H9 (cell line): ENCODE measurements around the gene KAZN. TPM values are rescaled to one million over a fixed set of nuclear protein-coding genes. Genes with fewer than 3 reads are reported as not detected.

ENCODE experiments used
- DNase-seq: peaks from one replicate; pipeline ENCODE4 v3.0.0-alpha.2; 2017
- H2AFZ ChIP-seq: one replicate; pipeline ENCODE4 v1.6.1; 2013; ENCODE audit warnings: mild to moderate bottlenecking, low read length, control low read depth, moderate library complexity
- H2AK5ac ChIP-seq: 2 replicates; pipeline ENCODE4 v1.6.1; 2013; ENCODE audit warnings: low read length, control low read depth, mixed read lengths; ENCODE audit not compliant: insufficient read length
- H2BK120ac ChIP-seq: one replicate; pipeline ENCODE4 v1.6.1; 2013; ENCODE audit warnings: low read depth, mild to moderate bottlenecking, low read length, control low read depth, inconsistent platforms; ENCODE audit not compliant: poor library complexity, severe bottlenecking
- H2BK12ac ChIP-seq: 2 replicates; pipeline ENCODE4 v1.6.1; 2013; ENCODE audit warnings: low read length, control low read depth, mixed read lengths, low read depth; ENCODE audit not compliant: insufficient read length
- H2BK15ac ChIP-seq: 2 replicates; pipeline ENCODE4 v1.6.1; 2013; ENCODE audit warnings: low read depth, low read length, control low read depth
- H2BK20ac ChIP-seq: one replicate; pipeline ENCODE4 v1.6.1; 2013; ENCODE audit warnings: low read depth, mild to moderate bottlenecking, low read length, control low read depth, inconsistent platforms; ENCODE audit not compliant: poor library complexity, severe bottlenecking
- H2BK5ac ChIP-seq: 2 replicates; pipeline ENCODE4 v1.6.1; 2013; ENCODE audit warnings: low read length, control low read depth, mixed read lengths; ENCODE audit not compliant: insufficient read length
- H3K14ac ChIP-seq: 2 replicates; pipeline ENCODE4 v1.6.1; 2013; ENCODE audit warnings: low read length, control low read depth; ENCODE audit not compliant: insufficient read depth
- H3K18ac ChIP-seq: 2 replicates; pipeline ENCODE4 v1.6.1; 2013; ENCODE audit warnings: low read depth, mild to moderate bottlenecking, mixed read lengths, low read length, control low read depth; ENCODE audit not compliant: insufficient read length
- H3K23ac ChIP-seq: 2 replicates; pipeline ENCODE4 v1.6.1; 2013; ENCODE audit warnings: low read length, control low read depth, mixed read lengths, low read depth; ENCODE audit not compliant: insufficient read length
- H3K23me2 ChIP-seq: 2 replicates; pipeline ENCODE4 v1.6.1; 2013; ENCODE audit warnings: low read depth, mild to moderate bottlenecking, mixed read lengths, low read length, control low read depth; ENCODE audit not compliant: insufficient read length, poor library complexity, severe bottlenecking
- H3K27ac ChIP-seq: 2 replicates; pipeline ENCODE4 v1.5.1; 2013; ENCODE audit warnings: low read length, control low read depth, mixed read lengths, low read depth; ENCODE audit not compliant: insufficient read length
- H3K27me3 ChIP-seq: 2 replicates; pipeline ENCODE4 v1.6.1; 2013; ENCODE audit warnings: low read length, control low read depth, inconsistent platforms; ENCODE audit not compliant: insufficient read depth
- H3K4ac ChIP-seq: 2 replicates; pipeline ENCODE4 v1.6.1; 2013; ENCODE audit warnings: low read depth, mild to moderate bottlenecking, control low read depth, inconsistent platforms, low read length, moderate library complexity
- H3K4me1 ChIP-seq: 2 replicates; pipeline ENCODE4 v1.6.1; 2013; ENCODE audit warnings: low read length, control low read depth, inconsistent platforms; ENCODE audit not compliant: insufficient read depth
- H3K4me2 ChIP-seq: 2 replicates; pipeline ENCODE4 v1.6.1; 2013; ENCODE audit warnings: low read length, control low read depth, mixed read lengths; ENCODE audit not compliant: insufficient read length, insufficient read depth
- H3K56ac ChIP-seq: 2 replicates; pipeline ENCODE4 v1.6.1; 2013; ENCODE audit warnings: low read depth, mild to moderate bottlenecking, mixed read lengths, low read length, control low read depth; ENCODE audit not compliant: insufficient read length
- H3K79me1 ChIP-seq: 2 replicates; pipeline ENCODE4 v1.6.1; 2013; ENCODE audit warnings: low read depth, mild to moderate bottlenecking, moderate library complexity, low read length, control low read depth, inconsistent platforms; ENCODE audit not compliant: insufficient read depth, poor library complexity, severe bottlenecking
- H3K79me2 ChIP-seq: 2 replicates; pipeline ENCODE4 v1.6.1; 2013; ENCODE audit warnings: low read length, control low read depth, inconsistent platforms; ENCODE audit not compliant: insufficient read depth
- H3K9ac ChIP-seq: 2 replicates; pipeline ENCODE4 v1.6.1; 2013; ENCODE audit warnings: low read length, control low read depth, mixed read lengths; ENCODE audit not compliant: insufficient read length; ENCODE audit errors: extremely low read depth
- H3K9me3 ChIP-seq: one replicate; pipeline ENCODE4 v1.6.1; 2013; ENCODE audit warnings: low read depth, low read length, inconsistent platforms; ENCODE audit not compliant: control insufficient read depth
- H3T11ph ChIP-seq: one replicate; pipeline ENCODE4 v1.6.1; 2013; ENCODE audit warnings: mild to moderate bottlenecking, low read length, control low read depth, inconsistent platforms
- H4K20me1 ChIP-seq: one replicate; pipeline ENCODE4 v1.6.1; 2013; ENCODE audit not compliant: control insufficient read depth, insufficient read length, insufficient read depth
- H4K5ac ChIP-seq: 2 replicates; pipeline ENCODE4 v1.6.1; 2013; ENCODE audit warnings: low read depth, mild to moderate bottlenecking, mixed read lengths, low read length, control low read depth; ENCODE audit not compliant: insufficient read length
- H4K8ac ChIP-seq: replicated peaks from 2 replicates; pipeline ENCODE4 v1.6.1; 2013; ENCODE audit warnings: low read length, control low read depth, mixed read lengths, low read depth; ENCODE audit not compliant: insufficient read length
- H4K91ac ChIP-seq: 2 replicates; pipeline ENCODE4 v1.6.1; 2013; ENCODE audit warnings: low read depth, mild to moderate bottlenecking, moderate library complexity, mixed read lengths, low read length, control low read depth; ENCODE audit not compliant: insufficient read length
- H3K27ac Mint-ChIP-seq, 3 experiments: 2 replicates in 2 of 3; 3 replicates in 1 of 3; pipeline ENCODE4 v1.8.0; 2020 to 2021; ENCODE audit warnings: mixed read lengths in 3 of 3, mild to moderate bottlenecking in 1 of 3, moderate library complexity in 1 of 3
- H3K27me3 Mint-ChIP-seq: 2 replicates; pipeline ENCODE4 v1.8.0; 2021; ENCODE audit warnings: low read depth, mild to moderate bottlenecking, moderate library complexity, mixed read lengths
- H3K36me3 Mint-ChIP-seq, 3 experiments: 2 replicates in 2 of 3; 3 replicates in 1 of 3; pipeline ENCODE4 v1.8.0; 2020 to 2021; ENCODE audit warnings: low read depth in 3 of 3, mixed read lengths in 3 of 3; ENCODE audit not compliant: insufficient read depth in 1 of 3
- H3K4me1 Mint-ChIP-seq, 2 experiments: 2 replicates each; pipeline ENCODE4 v1.8.0; 2020; ENCODE audit warnings: mixed read lengths in 2 of 2
- H3K4me3 Mint-ChIP-seq, 2 experiments: 2 replicates in 1 of 2; 3 replicates in 1 of 2; pipeline ENCODE4 v1.8.0; 2020 to 2021; ENCODE audit warnings: mild to moderate bottlenecking in 2 of 2, mixed read lengths in 2 of 2, moderate library complexity in 1 of 2
- H3K9me3 Mint-ChIP-seq, 2 experiments: 2 replicates in 1 of 2; 3 replicates in 1 of 2; pipeline ENCODE4 v1.8.0; 2020; ENCODE audit warnings: mild to moderate bottlenecking in 2 of 2, mixed read lengths in 2 of 2, moderate library complexity in 1 of 2
- WGBS: extraction: QIAGEN DNeasy Blood & Tissue Kit; methylation state at CpG from one replicate; pipeline ENCODE4 v1.1.7; 2013; ENCODE audit warnings: missing lambda C conversion rate, low lambda C conversion rate, mixed read lengths; ENCODE audit not compliant: insufficient read length; ENCODE audit errors: extremely low coverage; 5-methylcytosine and 5-hydroxymethylcytosine counted together
- total RNA-seq: library from RNA; stranded (reverse); gene quantifications from 2 replicates; pipeline ENCODE4 v1.2.1, GENCODE V29; 2021
- TF ChIP-seq, protein P1 (sequence below): fragments of 200-600 bp; sonication (generic); conservative IDR thresholded peaks from 3 replicates; pipeline ENCODE4 v1.8.0; 2021; ENCODE audit warnings: antibody characterized with exemption, mild to moderate bottlenecking

Gene KAZN
- total RNA-seq, 1 experiment from 2014 or later = 7.6 TPM

DNA sequence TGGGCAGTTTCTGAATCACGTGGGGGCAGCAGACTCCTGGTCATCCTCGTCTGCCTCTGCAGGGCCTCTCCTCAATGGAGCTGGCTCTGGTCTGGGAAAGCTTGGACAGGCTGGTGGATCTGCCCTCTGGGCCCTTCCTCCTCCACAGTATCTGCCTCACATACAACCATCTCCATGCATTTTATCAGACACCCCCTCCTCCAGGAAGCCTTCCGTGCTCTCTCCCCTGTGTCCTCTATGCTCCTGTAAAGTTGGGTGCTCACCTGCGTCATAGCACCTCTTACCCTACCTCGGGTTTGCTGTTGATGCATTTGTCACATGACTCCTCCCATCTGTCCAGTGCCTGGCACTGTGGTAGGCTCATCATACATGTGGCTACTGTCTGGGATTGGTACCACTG is 459.3 kb downstream of the KAZN start:
- no peak overlapping the region for H2AFZ ChIP-seq
- H3T11ph ChIP-seq = no peak overlapping the region
- H2BK120ac ChIP-seq = no peak overlapping the region
- H3K27me3 ChIP-seq = no peaks in the 10 kb centered on the region
- no peaks in the 10 kb centered on the region for H4K20me1 ChIP-seq
- H3K4me2 ChIP-seq = no peak overlapping the region
- H3K18ac ChIP-seq = no peak overlapping the region
- H2BK12ac ChIP-seq = no peak overlapping the region
- no peak overlapping the region for H3K9ac ChIP-seq
- no peak overlapping the region; a peak in 1 of 7 replicates for H3K27ac Mint-ChIP-seq
- no peak overlapping the region for H4K91ac ChIP-seq
- no peak overlapping the region for H4K8ac ChIP-seq
- peaks cover 14 to 16% of the 10 kb centered on the region in 2 experiments for H3K4me1 Mint-ChIP-seq
- no peak overlapping the region for H4K5ac ChIP-seq
- H3K56ac ChIP-seq = no peak overlapping the region
- TF ChIP-seq, protein P1, sequence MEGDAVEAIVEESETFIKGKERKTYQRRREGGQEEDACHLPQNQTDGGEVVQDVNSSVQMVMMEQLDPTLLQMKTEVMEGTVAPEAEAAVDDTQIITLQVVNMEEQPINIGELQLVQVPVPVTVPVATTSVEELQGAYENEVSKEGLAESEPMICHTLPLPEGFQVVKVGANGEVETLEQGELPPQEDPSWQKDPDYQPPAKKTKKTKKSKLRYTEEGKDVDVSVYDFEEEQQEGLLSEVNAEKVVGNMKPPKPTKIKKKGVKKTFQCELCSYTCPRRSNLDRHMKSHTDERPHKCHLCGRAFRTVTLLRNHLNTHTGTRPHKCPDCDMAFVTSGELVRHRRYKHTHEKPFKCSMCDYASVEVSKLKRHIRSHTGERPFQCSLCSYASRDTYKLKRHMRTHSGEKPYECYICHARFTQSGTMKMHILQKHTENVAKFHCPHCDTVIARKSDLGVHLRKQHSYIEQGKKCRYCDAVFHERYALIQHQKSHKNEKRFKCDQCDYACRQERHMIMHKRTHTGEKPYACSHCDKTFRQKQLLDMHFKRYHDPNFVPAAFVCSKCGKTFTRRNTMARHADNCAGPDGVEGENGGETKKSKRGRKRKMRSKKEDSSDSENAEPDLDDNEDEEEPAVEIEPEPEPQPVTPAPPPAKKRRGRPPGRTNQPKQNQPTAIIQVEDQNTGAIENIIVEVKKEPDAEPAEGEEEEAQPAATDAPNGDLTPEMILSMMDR = no peak
- no peaks in the 10 kb centered on the region for H3K23me2 ChIP-seq
- no peak overlapping the region for H2BK20ac ChIP-seq
- no peak overlapping the region for H3K4me3 Mint-ChIP-seq
- WGBS = no CpG with 5 or more reads among the region's 5 CpGs
- H3K14ac ChIP-seq = no peak overlapping the region
- no peak overlapping the region for H3K27ac ChIP-seq
- no peak overlapping the region for H3K4ac ChIP-seq
- H2BK5ac ChIP-seq = no peak overlapping the region
- no peak overlapping the region for H2BK15ac ChIP-seq
- peaks cover 4 to 7% (median 5%) of the 10 kb centered on the region in 3 experiments for H3K36me3 Mint-ChIP-seq
- peaks cover 2% of the 10 kb centered on the region for H3K27me3 Mint-ChIP-seq
- no peaks in the 10 kb centered on the region; the same call in 1 of the 2 replicates for H3K4me1 ChIP-seq
- H3K9me3 ChIP-seq = no peaks in the 10 kb centered on the region
- peaks cover 4 to 5% of the 10 kb centered on the region in 2 experiments; a peak in 4 of 5 replicates for H3K9me3 Mint-ChIP-seq
- no peaks in the 10 kb centered on the region for H3K79me2 ChIP-seq
- DNase-seq = no peak
- no peaks in the 10 kb centered on the region for H3K79me1 ChIP-seq
- no peak overlapping the region for H2AK5ac ChIP-seq
- no peak overlapping the region for H3K23ac ChIP-seq
